Coronary artery (tissue), 2 donors: ENCODE measurements around the gene SH3TC1.

Experiments
- DNase-seq: peaks from one replicate; pipeline ENCODE4 v3.0.0-alpha.2; 2017; ENCODE audit warnings: low spot score
- H3K27ac ChIP-seq, 2 donors: fragments of 200-600 bp; sonication (generic); one replicate each; pipeline ENCODE4 v1.5.1; 2016 to 2019
- H3K4me3 ChIP-seq: fragments of 200-600 bp; sonication (generic); 2 replicates; pipeline ENCODE4 v1.5.1; 2016; ENCODE audit warnings: mild to moderate bottlenecking, moderate library complexity
- CTCF ChIP-seq: fragments of 200-600 bp; sonication (generic); IDR thresholded peaks from one replicate; pipeline ENCODE4 v1.5.1; 2019; ENCODE audit warnings: antibody characterized with exemption

The SH3TC1 gene

GRCh38 chr4:8198906-8199593, at the start of gene SH3TC1:
TSS of gene SH3TC1 (plus strand) at chr4:8199290. CDS start at chr4:8205195, 5,905 bp downstream.
- TF ChIP-seq CTCF = no peak
- Histone ChIP-seq H3K27ac (peak within 1 kb of the TSS; percentile 58 to 90), H3K4me3 (peak within 1 kb of the TSS; percentile 74)
- DNase-seq = no peak

- Histone ChIP-seq H3K27ac (no peak overlapping the region), H3K4me3 (no peak overlapping the region)
- no peak for DNase-seq
- TF ChIP-seq CTCF = no peak
These were observed 49.4 kb upstream of the SH3TC1 start for GRCh38 chr4:8149664-8150063.

GRCh38 chr4:8150152-8151090, 48.7 kb upstream of the SH3TC1 start:
- no peak for TF ChIP-seq CTCF
- no peak for DNase-seq
- H3K27ac ChIP-seq = no peak overlapping the region
- no peak overlapping the region for H3K4me3 ChIP-seq

- DNase-seq = no peak
- TF ChIP-seq CTCF = no peak
- H3K27ac ChIP-seq = no peak overlapping the region
- no peak overlapping the region for H3K4me3 ChIP-seq
These were observed 47.9 kb upstream of the SH3TC1 start for GRCh38 chr4:8151165-8151650.

GRCh38 chr4:8152090-8152864, 46.8 kb upstream of the SH3TC1 start:
- Histone ChIP-seq H3K4me3 (no peak overlapping the region), H3K27ac (no peak overlapping the region)
- DNase-seq = no peak
- TF ChIP-seq CTCF = no peak

- Histone ChIP-seq H3K27ac (no peak overlapping the region), H3K4me3 (no peak overlapping the region)
- no peak for DNase-seq
- no peak for TF ChIP-seq CTCF
These were observed 46.2 kb upstream of the SH3TC1 start for GRCh38 chr4:8152865-8153257.
